Esophagus squamous epithelium (tissue), 5 donors: ENCODE measurements around the gene OR8A1. TPM values are rescaled to one million over a fixed set of nuclear protein-coding genes. Genes with fewer than 3 reads are reported as not detected.

Source experiments
- DNase-seq: peaks from one replicate; lab custom pipeline; 2025; lab: John Stamatoyannopoulos, UW
- H3K27ac ChIP-seq, 4 donors: fragments of 200-600 bp; sonication (generic); one replicate each; pipeline ENCODE4 v1.5.1; 2016 to 2019; ENCODE audit warnings: mild to moderate bottlenecking in 1 of 4
- H3K27me3 ChIP-seq, 4 donors: fragments of 200-600 bp; sonication (generic); 1 replicate in 3 of 4; 2 replicates in 1 of 4; pipeline versions ENCODE4 v1.5.1 to v1.6.0; 2017 to 2021; ENCODE audit warnings: antibody characterized with exemption in 1 of 4
- H3K36me3 ChIP-seq, 3 donors: fragments of 200-600 bp; sonication (generic); one replicate each; pipeline ENCODE4 v1.5.1; 2016 to 2019
- H3K4me1 ChIP-seq, 3 donors: fragments of 200-600 bp; sonication (generic); one replicate each; pipeline ENCODE4 v1.5.1; 2017 to 2019
- H3K4me3 ChIP-seq, 4 donors: fragments of 200-600 bp; sonication (generic); 1 replicate in 3 of 4; 2 replicates in 1 of 4; pipeline ENCODE4 v1.5.1; 2016 to 2019; ENCODE audit warnings: mild to moderate bottlenecking in 2 of 4, moderate library complexity in 1 of 4
- H3K9me3 ChIP-seq, 3 donors: fragments of 200-600 bp; sonication (generic); one replicate each; pipeline ENCODE4 v1.5.1; 2016 to 2019
- POLR2A ChIP-seq, 4 donors: fragments of 450-650 bp; IDR thresholded peaks; one replicate each; pipeline ENCODE4 v1.6.1; 2017; ENCODE audit warnings: antibody characterized with exemption in 4 of 4, mild to moderate bottlenecking in 4 of 4, moderate library complexity in 3 of 4
- WGBS, 2 donors: methylation state at CpG; one replicate each; pipeline ENCODE4 v1.1.5; 2018; 5-methylcytosine and 5-hydroxymethylcytosine counted together
- intact Hi-C: fragments of 100-400 bp; cut with DNase I; formaldehyde crosslinking; loops from one replicate; pipeline ENCODE4 v1.15.0; 2022
- total RNA-seq, 4 donors: library from RNA; depleted of rRNA; stranded (reverse); fragments of >200 nt; gene quantifications; one replicate each; pipeline ENCODE4 v1.1.0, GENCODE V29; 2016
- TF ChIP-seq, protein P1 (sequence below), 6 experiments: fragments of 450-650 bp in 4 of 6; fragments of 200-600 bp in 2 of 6; sonication (generic) in 2 of 6; IDR thresholded peaks; one replicate each; pipeline ENCODE4 v1.5.1; 2016 to 2019; ENCODE audit warnings: antibody characterized with exemption in 6 of 6, mild to moderate bottlenecking in 4 of 6, moderate library complexity in 4 of 6
- donor health status: DM: yes; HTN: yes; CAD: no.

OR8A1 gene
- total RNA-seq, 4 donors from 2014 or later, result not detected

DNA sequence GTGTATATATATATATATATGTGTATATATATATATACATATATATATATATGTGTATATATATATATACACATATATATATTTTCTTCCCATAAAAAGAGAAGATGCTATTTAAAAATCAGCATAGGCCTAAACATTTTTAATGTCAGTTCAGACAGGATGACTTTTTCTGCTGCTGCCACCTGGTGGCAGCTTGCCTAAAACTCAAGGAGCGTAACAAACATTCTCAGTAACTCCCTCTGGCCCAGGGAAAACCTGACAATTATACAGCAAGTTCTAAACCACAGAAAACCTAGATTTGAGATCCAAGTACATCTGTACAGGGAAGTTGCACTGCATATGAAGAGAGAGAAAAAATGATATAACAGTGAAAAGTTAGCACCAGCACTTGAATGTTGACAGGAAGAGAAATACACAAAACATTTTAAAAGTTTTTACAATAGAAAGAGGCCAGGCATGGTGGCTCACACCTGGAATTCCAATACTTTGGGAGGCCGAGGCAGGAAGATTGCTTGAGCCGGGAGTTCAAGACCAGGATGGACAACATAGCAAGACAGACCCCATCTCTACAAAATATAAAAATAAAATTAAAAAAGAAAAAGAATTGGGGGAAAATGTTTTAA, 16.6 kb downstream of the OR8A1 start:
- Histone ChIP-seq H3K9me3 (no peaks in the 10 kb centered on the region), H3K27ac (no peak overlapping the region), H3K36me3 (no peaks in the 10 kb centered on the region), H3K27me3 (peaks cover 0 to 6% (median 0%) of the 10 kb centered on the region in 4 donors), H3K4me3 (no peak overlapping the region), H3K4me1 (no peaks in the 10 kb centered on the region)
- WGBS, 2 donors, result 26 to 48% methylated on average over 3 of the region's 3 CpGs
- DNase-seq, result no peak
- intact Hi-C loops, result loop anchor here (10.0 kb wide), 1 partner anchor 162 kb away; the partner anchor contains the start of gene OR8B4
- TF ChIP-seq POLR2A (IDR thresholded peaks at IDR 0.05), result no peak
- TF ChIP-seq, protein P1, sequence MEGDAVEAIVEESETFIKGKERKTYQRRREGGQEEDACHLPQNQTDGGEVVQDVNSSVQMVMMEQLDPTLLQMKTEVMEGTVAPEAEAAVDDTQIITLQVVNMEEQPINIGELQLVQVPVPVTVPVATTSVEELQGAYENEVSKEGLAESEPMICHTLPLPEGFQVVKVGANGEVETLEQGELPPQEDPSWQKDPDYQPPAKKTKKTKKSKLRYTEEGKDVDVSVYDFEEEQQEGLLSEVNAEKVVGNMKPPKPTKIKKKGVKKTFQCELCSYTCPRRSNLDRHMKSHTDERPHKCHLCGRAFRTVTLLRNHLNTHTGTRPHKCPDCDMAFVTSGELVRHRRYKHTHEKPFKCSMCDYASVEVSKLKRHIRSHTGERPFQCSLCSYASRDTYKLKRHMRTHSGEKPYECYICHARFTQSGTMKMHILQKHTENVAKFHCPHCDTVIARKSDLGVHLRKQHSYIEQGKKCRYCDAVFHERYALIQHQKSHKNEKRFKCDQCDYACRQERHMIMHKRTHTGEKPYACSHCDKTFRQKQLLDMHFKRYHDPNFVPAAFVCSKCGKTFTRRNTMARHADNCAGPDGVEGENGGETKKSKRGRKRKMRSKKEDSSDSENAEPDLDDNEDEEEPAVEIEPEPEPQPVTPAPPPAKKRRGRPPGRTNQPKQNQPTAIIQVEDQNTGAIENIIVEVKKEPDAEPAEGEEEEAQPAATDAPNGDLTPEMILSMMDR (IDR thresholded peaks at IDR 0.05), result peak in 5 of 6 experiments; percentile 14 to 55 (median 44)

DNA sequence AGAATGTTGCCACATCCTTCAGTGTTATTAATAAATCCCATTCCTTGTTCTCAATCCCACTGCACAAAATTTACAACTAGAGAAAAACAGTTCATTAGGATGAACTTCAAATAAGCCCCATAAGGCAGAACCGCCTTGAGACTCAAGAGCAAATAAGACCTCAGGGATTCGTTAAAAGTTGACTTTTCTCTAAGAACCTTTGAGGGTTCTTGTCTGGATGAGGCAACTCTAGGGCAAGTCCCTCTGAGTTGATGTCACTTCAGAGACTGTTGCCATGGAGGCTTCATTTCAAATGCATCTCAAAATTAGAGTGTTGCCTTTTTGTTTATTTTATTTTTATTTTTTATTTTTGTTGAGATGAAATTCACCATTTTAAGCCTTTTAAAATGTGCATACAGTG, 21.6 kb downstream of the OR8A1 start:
- TF ChIP-seq, protein P1 (IDR thresholded peaks at IDR 0.05), result no peak
- no peak for TF ChIP-seq POLR2A (IDR thresholded peaks at IDR 0.05)
- no peak overlapping the region for H3K4me3 ChIP-seq
- WGBS, 2 donors, result 54 to 63% methylated on average over 2 of the region's 2 CpGs
- DNase-seq, result no peak
- H3K4me1 ChIP-seq, result no peaks in the 10 kb centered on the region
- no peaks in the 10 kb centered on the region for H3K36me3 ChIP-seq
- H3K27ac ChIP-seq, result no peak overlapping the region
- H3K27me3 ChIP-seq, result peaks cover 0 to 19% (median 0%) of the 10 kb centered on the region in 4 donors
- intact Hi-C loops, result no loop called here
- no peaks in the 10 kb centered on the region for H3K9me3 ChIP-seq

DNA sequence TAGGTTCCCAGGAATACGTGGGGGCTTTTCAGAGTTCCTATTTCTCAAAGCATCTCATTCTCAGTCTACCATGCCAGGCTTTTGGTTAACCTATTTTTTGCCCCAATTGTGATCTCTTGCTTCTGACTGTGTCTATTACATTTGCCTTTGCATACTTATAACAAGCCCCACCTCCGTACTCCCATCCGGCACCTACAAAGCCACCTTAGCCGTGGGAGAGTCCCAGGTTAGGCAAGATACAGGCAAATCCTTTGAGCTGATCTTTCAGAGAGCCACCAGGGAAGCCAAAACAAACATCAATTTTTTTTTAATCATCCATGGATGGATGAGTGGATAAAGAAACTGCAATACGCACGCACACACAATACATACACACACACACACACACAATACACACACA, 22.8 kb downstream of the OR8A1 start:
- Histone ChIP-seq H3K36me3 (no peaks in the 10 kb centered on the region), H3K4me1 (no peaks in the 10 kb centered on the region), H3K4me3 (no peak overlapping the region), H3K9me3 (no peaks in the 10 kb centered on the region), H3K27ac (no peak overlapping the region), H3K27me3 (peaks cover 0 to 20% (median 0%) of the 10 kb centered on the region in 4 donors)
- TF ChIP-seq, protein P1 (IDR thresholded peaks at IDR 0.05), result no peak
- no peak for TF ChIP-seq POLR2A (IDR thresholded peaks at IDR 0.05)
- no peak for DNase-seq
- intact Hi-C loops, result no loop called here
- WGBS, 2 donors, result 46 to 60% methylated on average over 6 of the region's 6 CpGs

DNA sequence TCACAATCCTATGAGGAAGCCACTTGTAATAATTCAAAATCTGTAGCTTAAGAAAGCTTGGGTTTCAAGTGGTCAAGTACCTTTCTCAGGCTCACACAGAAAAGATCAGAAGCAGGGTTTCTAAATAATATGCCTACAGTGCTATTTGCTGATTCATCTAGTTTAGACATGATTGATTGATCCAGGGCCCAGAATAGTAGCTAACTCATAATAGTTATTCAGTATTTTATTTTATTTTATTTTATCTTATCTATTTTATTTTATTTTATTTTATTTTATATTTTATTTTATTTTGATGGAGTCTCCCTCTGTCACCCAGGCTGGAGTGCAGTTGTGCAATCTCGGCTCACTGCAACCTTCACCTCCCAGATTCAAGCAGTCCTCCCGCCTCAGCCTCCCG, 25.5 kb downstream of the OR8A1 start:
- Histone ChIP-seq H3K9me3 (no peaks in the 10 kb centered on the region), H3K4me3 (no peak overlapping the region), H3K27me3 (peaks cover 0 to 21% (median 0%) of the 10 kb centered on the region in 4 donors), H3K36me3 (no peaks in the 10 kb centered on the region), H3K4me1 (no peaks in the 10 kb centered on the region), H3K27ac (no peak overlapping the region)
- TF ChIP-seq POLR2A (IDR thresholded peaks at IDR 0.05), result no peak
- TF ChIP-seq, protein P1 (IDR thresholded peaks at IDR 0.05), result no peak
- intact Hi-C loops, result no loop called here
- 95% methylated on average over 3 of the region's 3 CpGs; no CpG with 5 or more reads in 1 of the 2 donors for WGBS, 2 donors
- no peak for DNase-seq

DNA sequence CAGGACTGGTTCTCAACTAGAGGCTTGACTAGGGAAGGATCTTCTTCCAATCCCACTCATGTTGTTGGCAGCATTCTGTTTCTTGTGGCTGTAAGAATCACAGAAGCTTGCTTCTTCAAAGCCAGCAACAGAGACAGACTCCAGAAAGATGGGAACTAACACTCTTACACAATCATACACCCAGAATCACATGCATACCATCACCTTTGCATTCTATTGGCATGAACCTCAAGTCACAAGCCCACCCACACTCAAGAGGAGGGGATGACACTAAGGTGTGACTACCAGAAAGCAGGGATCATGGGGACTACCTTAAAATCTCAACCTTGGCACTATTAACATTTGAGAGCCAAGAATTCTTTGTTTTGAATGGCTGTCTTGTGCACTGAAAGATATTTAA, 27.8 kb downstream of the OR8A1 start:
- no peak for DNase-seq

More for the DNA sequence above, 27.8 kb downstream of the OR8A1 start:
- Histone ChIP-seq H3K27me3 (peaks cover 0 to 14% (median 0%) of the 10 kb centered on the region in 4 donors), H3K4me1 (no peaks in the 10 kb centered on the region), H3K4me3 (no peak overlapping the region), H3K36me3 (no peaks in the 10 kb centered on the region), H3K9me3 (no peaks in the 10 kb centered on the region), H3K27ac (no peak overlapping the region)
- intact Hi-C loops, result no loop called here
- TF ChIP-seq POLR2A (IDR thresholded peaks at IDR 0.05), result no peak
- TF ChIP-seq, protein P1 (IDR thresholded peaks at IDR 0.05), result no peak
